ENCODE measurements around the gene ASPHD1.
"Not testable (repeated sequence)": the region's sequence is repeated elsewhere in the genome, so short reads cannot be mapped to it uniquely, and the experiment has no call there.

Gene ASPHD1

GRCh38 chr16:29877266-29877961 lies 22.9 kb upstream of the ASPHD1 start:
- in situ Hi-C loops (cut with MboI; ENCODE audit: low pct_unique_long_range_greater_than_20kb, low sequenced_read_pairs, unreplicated experiment) = no loop called here
- no peak for TF ChIP-seq CTCF (IDR thresholded peaks at IDR 0.05; ENCODE audit: extremely low read depth, insufficient read depth, missing control alignments)

GRCh38 chr16:29878172-29878571 lies 22.1 kb upstream of the ASPHD1 start:
- no peak for DNase-seq (ENCODE audit: low spot score)
- no peak for TF ChIP-seq CTCF (IDR thresholded peaks at IDR 0.05; ENCODE audit: extremely low read depth, insufficient read depth, missing control alignments)
- in situ Hi-C loops (cut with MboI; ENCODE audit: low pct_unique_long_range_greater_than_20kb, low sequenced_read_pairs, unreplicated experiment) = no loop called here

More at GRCh38 chr16:29877266-29877961, 22.9 kb upstream of the ASPHD1 start:
- peak; percentile 72 for DNase-seq (ENCODE audit: low spot score)

GRCh38 chr16:29881050-29881449 lies 19.2 kb upstream of the ASPHD1 start:
- DNase-seq (ENCODE audit: low spot score) = no peak
- in situ Hi-C loops (cut with MboI; ENCODE audit: low pct_unique_long_range_greater_than_20kb, low sequenced_read_pairs, unreplicated experiment) = loop anchor here (10.0 kb wide), 1 partner anchor 64 kb away; no protein-coding TSS in a partner anchor
- TF ChIP-seq CTCF (IDR thresholded peaks at IDR 0.05; ENCODE audit: extremely low read depth, insufficient read depth, missing control alignments) = no peak

- in situ Hi-C loops (cut with MboI; ENCODE audit: low pct_unique_long_range_greater_than_20kb, low sequenced_read_pairs, unreplicated experiment) = loop anchor here (10.0 kb wide), 1 partner anchor 61 kb away; no protein-coding TSS in a partner anchor
- TF ChIP-seq CTCF (IDR thresholded peaks at IDR 0.05; ENCODE audit: extremely low read depth, insufficient read depth, missing control alignments) = no peak
- DNase-seq (ENCODE audit: low spot score) = no peak
These were observed 16.3 kb upstream of the ASPHD1 start for GRCh38 chr16:29883987-29884386.

GRCh38 chr16:29889372-29889771 lies 10.9 kb upstream of the ASPHD1 start:
- in situ Hi-C loops (cut with MboI; ENCODE audit: low pct_unique_long_range_greater_than_20kb, low sequenced_read_pairs, unreplicated experiment) = loop anchor here (10.0 kb wide), 1 partner anchor 55 kb away; no protein-coding TSS in a partner anchor

DNA sequence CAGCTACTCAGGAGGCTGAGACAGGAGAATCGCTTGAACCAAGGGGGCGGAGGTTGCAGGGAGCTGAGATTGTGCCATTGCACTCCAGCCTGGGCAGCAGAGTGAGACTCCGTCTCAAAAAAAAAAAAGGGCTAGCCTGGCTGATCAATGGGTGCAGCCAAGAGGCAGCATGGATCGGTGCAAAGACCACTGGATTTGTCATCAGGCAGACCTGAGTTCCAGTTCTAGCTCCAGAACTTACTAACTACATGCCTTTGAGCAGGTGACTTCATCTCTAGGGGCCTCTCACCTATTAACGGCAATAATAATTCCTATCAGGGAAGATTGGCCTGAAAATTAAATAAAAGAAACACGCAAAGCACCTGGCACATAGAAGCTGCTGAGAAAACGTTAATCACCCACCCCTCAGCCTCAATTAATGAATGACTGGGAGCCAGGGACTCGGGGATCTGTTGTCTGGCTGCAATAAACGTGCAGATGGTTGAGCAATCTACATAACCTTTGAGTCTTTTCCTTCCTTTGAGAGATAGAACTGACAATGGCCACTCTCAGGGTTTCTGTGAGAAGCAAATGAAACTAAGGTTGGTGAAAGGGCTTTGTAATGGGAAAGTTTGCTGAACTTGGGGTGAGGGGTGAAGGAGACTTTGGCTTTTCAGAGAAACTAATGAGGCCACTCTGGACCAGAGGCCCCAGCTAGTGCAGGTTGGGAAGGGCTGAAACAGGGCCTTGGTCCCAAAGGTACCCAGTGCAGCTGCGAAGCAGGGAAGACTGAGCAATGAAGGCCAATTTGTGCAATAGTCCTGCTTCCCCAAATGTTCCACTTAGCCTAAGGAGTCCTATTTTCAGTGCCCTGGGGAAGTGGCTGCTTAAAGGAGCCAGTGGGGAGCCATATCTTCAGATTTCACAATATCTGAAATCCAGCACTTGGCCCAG lies 8.5 kb upstream of the ASPHD1 start:
- TF ChIP-seq CTCF (IDR thresholded peaks at IDR 0.05; ENCODE audit: extremely low read depth, insufficient read depth, missing control alignments) = no peak
- DNase-seq (ENCODE audit: low spot score) = no peak
- in situ Hi-C loops (cut with MboI; ENCODE audit: low pct_unique_long_range_greater_than_20kb, low sequenced_read_pairs, unreplicated experiment) = no loop called here

More at GRCh38 chr16:29889372-29889771, 10.9 kb upstream of the ASPHD1 start:
- not testable (repeated sequence) for DNase-seq (ENCODE audit: low spot score)

- DNase-seq (ENCODE audit: low spot score) = no peak
- no peak for TF ChIP-seq CTCF (IDR thresholded peaks at IDR 0.05; ENCODE audit: extremely low read depth, insufficient read depth, missing control alignments)
- in situ Hi-C loops (cut with MboI; ENCODE audit: low pct_unique_long_range_greater_than_20kb, low sequenced_read_pairs, unreplicated experiment) = no loop called here
These were observed 7.9 kb upstream of the ASPHD1 start for GRCh38 chr16:29892458-29892813.
